GDM1 (cell line): ENCODE measurements around the gene CDC27.
"Not testable (repeated sequence)": the region's sequence is repeated elsewhere in the genome, so short reads cannot be mapped to it uniquely, and the experiment has no call there.

ENCODE experiments used
- DNase-seq: peaks from one replicate; lab custom pipeline; 2025; lab: John Stamatoyannopoulos, UW

Gene CDC27

DNA sequence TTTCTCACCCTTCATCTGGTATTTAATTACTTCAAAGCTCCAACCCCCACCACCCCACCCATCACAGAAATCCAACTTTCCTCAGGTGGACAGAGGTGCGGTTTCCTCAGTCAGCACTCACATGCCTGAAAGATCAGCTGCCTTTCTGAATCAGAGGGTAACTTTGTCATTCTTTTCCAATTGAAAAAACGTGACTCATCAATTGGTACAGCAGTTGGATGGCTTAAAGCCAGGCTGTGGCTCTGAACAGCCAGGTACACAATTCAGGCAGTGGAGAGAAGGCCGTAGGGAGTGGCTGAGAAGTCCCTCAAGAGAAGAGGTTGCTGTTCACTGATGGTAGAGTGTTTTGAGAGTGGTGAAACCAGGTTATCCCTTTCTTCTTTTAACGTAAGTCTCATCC lies 118.8 kb downstream of the CDC27 start:
- DNase-seq, result not testable (repeated sequence)
